ENCODE results near the gene HOXA11. TPM values are rescaled to one million over a fixed set of nuclear protein-coding genes. Genes with fewer than 3 reads are reported as not detected.

HOXA11 gene
- total and polyA plus RNA-seq, 5 donors from 2014 or later, result not detected

GRCh38 chr7:27143950-27144780 is 40.9 kb downstream of the HOXA11 start:
- peaks cover 19% of the 10 kb centered on the region for H3K27me3 ChIP-seq (ENCODE audit: control insufficient read depth, insufficient read depth, low read length)
- H3K4me3 ChIP-seq (ENCODE audit: low read depth, low read length), result no peak overlapping the region
- no peaks in the 10 kb centered on the region for H3K36me3 ChIP-seq (ENCODE audit: control insufficient read depth, insufficient read depth, low read length)
- Mint-ChIP-seq H3K4me3 (no peak overlapping the region), H3K4me1 (peaks cover 0 to 11% (median 1%) of the 10 kb centered on the region in 4 donors), H3K27ac (no peak overlapping the region), H3K27me3 (peaks cover 53% of the 10 kb centered on the region), H3K36me3 (no peaks in the 10 kb centered on the region), H3K9me3 (peaks cover 0 to 2% (median 0%) of the 10 kb centered on the region in 7 donors)
- H3K4me1 ChIP-seq (ENCODE audit: control insufficient read depth, insufficient read depth, low read length, poor library complexity, severe bottlenecking), result peaks cover 4% of the 10 kb centered on the region
- no peaks in the 10 kb centered on the region for H3K9me3 ChIP-seq (ENCODE audit: control insufficient read depth in 2 of 2, low read length in 2 of 2)
- H3K27ac ChIP-seq (ENCODE audit: insufficient read depth, low read length, poor library complexity, severe bottlenecking), result no peak overlapping the region
- ATAC-seq (ENCODE audit: low read depth in 2 of 2) (no peak), DNase-seq (no peak)

- no peaks in the 10 kb centered on the region for H3K9me3 ChIP-seq (ENCODE audit: control insufficient read depth in 2 of 2, low read length in 2 of 2)
- Mint-ChIP-seq H3K27me3 (peaks cover 51% of the 10 kb centered on the region), H3K4me3 (peak within 1 kb of the TSS in 1 of 4 donors; percentile 46), H3K4me1 (peaks cover 0 to 8% (median 1%) of the 10 kb centered on the region in 4 donors), H3K27ac (no peak within 1 kb of the TSS), H3K36me3 (no peaks in the 10 kb centered on the region), H3K9me3 (peaks cover 0 to 2% (median 0%) of the 10 kb centered on the region in 7 donors)
- peaks cover 4% of the 10 kb centered on the region for H3K4me1 ChIP-seq (ENCODE audit: control insufficient read depth, insufficient read depth, low read length, poor library complexity, severe bottlenecking)
- no peak within 1 kb of the TSS for H3K27ac ChIP-seq (ENCODE audit: insufficient read depth, low read length, poor library complexity, severe bottlenecking)
- ATAC-seq (ENCODE audit: low read depth in 2 of 2), result peak in 1 of 2 donors; percentile 34
- no peaks in the 10 kb centered on the region for H3K36me3 ChIP-seq (ENCODE audit: control insufficient read depth, insufficient read depth, low read length)
- H3K27me3 ChIP-seq (ENCODE audit: control insufficient read depth, insufficient read depth, low read length), result peaks cover 12% of the 10 kb centered on the region
- no peak for DNase-seq
- H3K4me3 ChIP-seq (ENCODE audit: low read depth, low read length), result no peak within 1 kb of the TSS
Observed at GRCh38 chr7:27143023-27143949, 41.7 kb downstream of the HOXA11 start, which contains the start of gene HOXA5. Gene HOXA5, minus strand, starts transcription at chr7:27143681. Its CDS starts 74 bp downstream, at chr7:27143607.

GRCh38 chr7:27142580-27143022 is 42.4 kb downstream of the HOXA11 start:
- peak overlapping the region in 1 of 4 donors; percentile 46 for H3K4me3 Mint-ChIP-seq
- ATAC-seq (ENCODE audit: low read depth in 2 of 2) (no peak), DNase-seq (no peak)
- Histone ChIP-seq H3K36me3 (ENCODE audit: control insufficient read depth, insufficient read depth, low read length) (no peaks in the 10 kb centered on the region), H3K27ac (ENCODE audit: insufficient read depth, low read length, poor library complexity, severe bottlenecking) (no peak overlapping the region), H3K4me1 (ENCODE audit: control insufficient read depth, insufficient read depth, low read length, poor library complexity, severe bottlenecking) (no peaks in the 10 kb centered on the region), H3K9me3 (ENCODE audit: control insufficient read depth in 2 of 2, low read length in 2 of 2) (no peaks in the 10 kb centered on the region), H3K4me3 (ENCODE audit: low read depth, low read length) (no peak overlapping the region), H3K27me3 (ENCODE audit: control insufficient read depth, insufficient read depth, low read length) (peaks cover 14% of the 10 kb centered on the region)
- peaks cover 51% of the 10 kb centered on the region for H3K27me3 Mint-ChIP-seq
- H3K9me3 Mint-ChIP-seq, result peaks cover 0 to 2% (median 0%) of the 10 kb centered on the region in 7 donors
- H3K27ac Mint-ChIP-seq, result no peak overlapping the region
- no peaks in the 10 kb centered on the region for H3K36me3 Mint-ChIP-seq
- H3K4me1 Mint-ChIP-seq, result peaks cover 0 to 5% (median 0%) of the 10 kb centered on the region in 4 donors

- peaks cover 51% of the 10 kb centered on the region for H3K27me3 Mint-ChIP-seq
Observed at GRCh38 chr7:27141923-27142579, 43.0 kb downstream of the HOXA11 start.

GRCh38 chr7:27141137-27141922 is 43.7 kb downstream of the HOXA11 start:
- Histone ChIP-seq H3K36me3 (ENCODE audit: control insufficient read depth, insufficient read depth, low read length) (no peaks in the 10 kb centered on the region), H3K4me1 (ENCODE audit: control insufficient read depth, insufficient read depth, low read length, poor library complexity, severe bottlenecking) (no peaks in the 10 kb centered on the region), H3K27ac (ENCODE audit: insufficient read depth, low read length, poor library complexity, severe bottlenecking) (no peak overlapping the region), H3K4me3 (ENCODE audit: low read depth, low read length) (no peak overlapping the region), H3K27me3 (ENCODE audit: control insufficient read depth, insufficient read depth, low read length) (peaks cover 12% of the 10 kb centered on the region), H3K9me3 (ENCODE audit: control insufficient read depth in 2 of 2, low read length in 2 of 2) (no peaks in the 10 kb centered on the region)
- Mint-ChIP-seq H3K36me3 (no peaks in the 10 kb centered on the region), H3K9me3 (peaks cover 0 to 2% (median 0%) of the 10 kb centered on the region in 7 donors), H3K27me3 (peaks cover 53% of the 10 kb centered on the region), H3K4me3 (no peak overlapping the region), H3K4me1 (no peaks in the 10 kb centered on the region), H3K27ac (no peak overlapping the region)
- no peak for ATAC-seq (ENCODE audit: low read depth in 2 of 2)
- DNase-seq, result no peak

More at GRCh38 chr7:27141923-27142579, 43.0 kb downstream of the HOXA11 start:
- H3K27ac Mint-ChIP-seq, result no peak overlapping the region
- ATAC-seq (ENCODE audit: low read depth in 2 of 2) (no peak), DNase-seq (no peak)
- peaks cover 16% of the 10 kb centered on the region for H3K27me3 ChIP-seq (ENCODE audit: control insufficient read depth, insufficient read depth, low read length)
- no peaks in the 10 kb centered on the region for H3K36me3 Mint-ChIP-seq
- H3K9me3 Mint-ChIP-seq, result peaks cover 0 to 2% (median 0%) of the 10 kb centered on the region in 7 donors
- no peaks in the 10 kb centered on the region for H3K9me3 ChIP-seq (ENCODE audit: control insufficient read depth in 2 of 2, low read length in 2 of 2)
- H3K4me3 Mint-ChIP-seq, result no peak overlapping the region
- no peak overlapping the region for H3K27ac ChIP-seq (ENCODE audit: insufficient read depth, low read length, poor library complexity, severe bottlenecking)
- peaks cover 0 to 1% (median 0%) of the 10 kb centered on the region in 4 donors for H3K4me1 Mint-ChIP-seq
- H3K36me3 ChIP-seq (ENCODE audit: control insufficient read depth, insufficient read depth, low read length), result no peaks in the 10 kb centered on the region
- no peak overlapping the region for H3K4me3 ChIP-seq (ENCODE audit: low read depth, low read length)
- H3K4me1 ChIP-seq (ENCODE audit: control insufficient read depth, insufficient read depth, low read length, poor library complexity, severe bottlenecking), result no peaks in the 10 kb centered on the region

GRCh38 chr7:27140126-27140857 is 44.7 kb downstream of the HOXA11 start:
- no peak overlapping the region for H3K4me3 ChIP-seq (ENCODE audit: low read depth, low read length)
- H3K9me3 ChIP-seq (ENCODE audit: control insufficient read depth in 2 of 2, low read length in 2 of 2), result no peaks in the 10 kb centered on the region
- H3K27me3 Mint-ChIP-seq, result peaks cover 59% of the 10 kb centered on the region
- no peak overlapping the region for H3K27ac Mint-ChIP-seq
- no peak overlapping the region for H3K4me3 Mint-ChIP-seq
- H3K4me1 ChIP-seq (ENCODE audit: control insufficient read depth, insufficient read depth, low read length, poor library complexity, severe bottlenecking), result no peaks in the 10 kb centered on the region
- DNase-seq (no peak), ATAC-seq (ENCODE audit: low read depth in 2 of 2) (no peak)
- H3K9me3 Mint-ChIP-seq, result peaks cover 0 to 2% (median 0%) of the 10 kb centered on the region in 7 donors
- no peaks in the 10 kb centered on the region for H3K36me3 Mint-ChIP-seq
- H3K27ac ChIP-seq (ENCODE audit: insufficient read depth, low read length, poor library complexity, severe bottlenecking), result no peak overlapping the region
- no peaks in the 10 kb centered on the region for H3K36me3 ChIP-seq (ENCODE audit: control insufficient read depth, insufficient read depth, low read length)
- peaks cover 21% of the 10 kb centered on the region for H3K27me3 ChIP-seq (ENCODE audit: control insufficient read depth, insufficient read depth, low read length)
- H3K4me1 Mint-ChIP-seq, result no peaks in the 10 kb centered on the region
